GM12878 (cell line): ENCODE data around the gene FAAP100. TPM values are rescaled to one million over a fixed set of nuclear protein-coding genes. Genes with fewer than 3 reads are reported as not detected.

Experiments used
- ATAC-seq: fragments of 200-7000 bp; cut with Tn5 transposase; 3 replicates; pipeline ENCODE4 v1.9.1; 2020; ENCODE audit warnings: mild to moderate bottlenecking, moderate library complexity
- BruUV-seq: library from RNA; stranded (reverse); fragments of 400-500 nt; replicated peaks from 2 replicates; lab custom pipeline; 2021; lab: Mats Ljungman, UMichigan
- CTCF ChIA-PET: fragments of 300-600 bp; sonication (Branson Sonifier 250); formaldehyde crosslinking; extraction: SDS; loops from one replicate; lab custom pipeline; 2021; ENCODE audit warnings: inconsistent platforms; lab: Yijun Ruan, JAX
- POLR2A ChIA-PET: fragments of 350-600 bp; formaldehyde crosslinking; extraction: SDS; loops from one replicate; lab custom pipeline; 2021; ENCODE audit warnings: inconsistent platforms; lab: Charles Lee
- RAD21 ChIA-PET: fragments of 300-600 bp; sonication (Branson Sonifier 250); formaldehyde crosslinking; loops from one replicate; lab custom pipeline; 2023; ENCODE audit warnings: antibody characterized with exemption; ENCODE audit not compliant: unreplicated experiment; lab: Charles Lee
- SMC1A ChIA-PET: fragments of 300-600 bp; sonication (Branson Sonifier 250); formaldehyde crosslinking; loops from one replicate; lab custom pipeline; 2023; ENCODE audit not compliant: unreplicated experiment, uncharacterized antibody; lab: Charles Lee
- DNase-seq: peaks from one replicate; pipeline ENCODE4 v3.0.0-alpha.2; 2011; ENCODE audit warnings: low read depth, low spot score
- FAIRE-seq: peaks from 3 replicates; lab custom pipeline; 2011; peaks lifted over from hg19 to GRCh38; lab: Jason Lieb, UNC
- H2AFZ ChIP-seq: 2 replicates; pipeline ENCODE4 v1.6.0; 2011; ENCODE audit warnings: low read depth, low read length, control low read depth; ENCODE audit not compliant: control insufficient read depth
- H3K27ac ChIP-seq: 2 replicates; pipeline ENCODE4 v1.5.1; 2011; ENCODE audit warnings: control low read depth; ENCODE audit not compliant: control insufficient read depth, insufficient read depth
- H3K27me3 ChIP-seq, 2 experiments: replicated peaks in 1 of 2; 2 replicates each; pipeline versions ENCODE4 v1.6.0 to v1.6.1; 2011; ENCODE audit warnings: low read length in 1 of 2; ENCODE audit not compliant: control insufficient read depth in 2 of 2, insufficient read depth in 2 of 2
- H3K36me3 ChIP-seq, 2 experiments: 2 replicates each; pipeline ENCODE4 v1.5.1; 2011; ENCODE audit warnings: low read length in 1 of 2; ENCODE audit not compliant: control insufficient read depth in 2 of 2, insufficient read depth in 2 of 2
- H3K4me1 ChIP-seq: 2 replicates; pipeline ENCODE4 v1.6.1; 2011; ENCODE audit warnings: mild to moderate bottlenecking, low read length, moderate library complexity, mixed read lengths; ENCODE audit not compliant: control insufficient read depth, insufficient read depth
- H3K4me2 ChIP-seq: 2 replicates; pipeline ENCODE4 v1.6.0; 2011; ENCODE audit warnings: control low read depth; ENCODE audit not compliant: control insufficient read depth, insufficient read depth
- H3K4me3 ChIP-seq: fragments of 200-600 bp; sonication (generic); 2 replicates; pipeline ENCODE4 v1.5.1; 2016
- H3K79me2 ChIP-seq: 2 replicates; pipeline ENCODE4 v1.6.0; 2011; ENCODE audit warnings: low read length; ENCODE audit not compliant: control insufficient read depth, insufficient read depth
- H3K9ac ChIP-seq: 2 replicates; pipeline ENCODE4 v1.8.0; 2011; ENCODE audit warnings: low read length, control low read depth, mixed read lengths; ENCODE audit not compliant: control insufficient read depth, insufficient read depth
- H3K9me3 ChIP-seq: replicated peaks from 3 replicates; pipeline ENCODE4 v1.5.1; 2011; ENCODE audit warnings: mild to moderate bottlenecking, low read length; ENCODE audit not compliant: control insufficient read depth, insufficient read depth
- H4K20me1 ChIP-seq: 2 replicates; pipeline ENCODE4 v1.6.0; 2011; ENCODE audit not compliant: control insufficient read depth, insufficient read depth
- ASH2L ChIP-seq: fragments of 300-600, 200-600 bp; sonication (generic); IDR thresholded peaks from 2 replicates; pipeline ENCODE4 v1.6.1; 2017; ENCODE audit warnings: low read depth, mild to moderate bottlenecking, borderline replicate concordance
- BCL3 ChIP-seq: IDR thresholded peaks from 2 replicates; pipeline ENCODE4 v1.6.1; 2011; ENCODE audit warnings: borderline replicate concordance, low read depth, mild to moderate bottlenecking, moderate library complexity, low read length; ENCODE audit not compliant: insufficient read depth, poor library complexity, severe bottlenecking
- BRCA1 ChIP-seq: IDR thresholded peaks from 2 replicates; pipeline ENCODE4 v1.6.1; 2011; ENCODE audit warnings: low read depth, low read length, improper control_type of control experiment
- CBX3 ChIP-seq: fragments of 200-600 bp; sonication (generic); IDR thresholded peaks from 2 replicates; pipeline ENCODE4 v1.6.1; 2016; ENCODE audit warnings: low read depth, borderline replicate concordance
- HDGF ChIP-seq: fragments of 450-650 bp; IDR thresholded peaks from 2 replicates; pipeline ENCODE4 v1.6.1; 2016; ENCODE audit warnings: antibody characterized with exemption
- POLR2A ChIP-seq: IDR thresholded peaks from 2 replicates; pipeline ENCODE4 v1.6.1; 2011; ENCODE audit warnings: low read depth, mild to moderate bottlenecking, low read length
- PRDM15 ChIP-seq: fragments of 450-650 bp; formaldehyde crosslinking; IDR thresholded peaks from 2 replicates; pipeline ENCODE4 v1.4.0; 2020; ENCODE audit warnings: mild to moderate bottlenecking, moderate library complexity
- SMC3 ChIP-seq: IDR thresholded peaks from 2 replicates; pipeline ENCODE4 v1.6.1; 2011; ENCODE audit warnings: low read length, improper control_type of control experiment, borderline replicate concordance
- ZNF24 ChIP-seq: fragments of 450-650 bp; IDR thresholded peaks from 2 replicates; pipeline ENCODE4 v1.6.1; 2017; ENCODE audit warnings: antibody characterized with exemption, mild to moderate bottlenecking
- WGBS: methylation state at CpG from one replicate; pipeline ENCODE4 v1.1.6; 2016; ENCODE audit warnings: low lambda C conversion rate; ENCODE audit not compliant: insufficient replicate concordance, insufficient coverage; ENCODE audit errors: missing lambda C conversion rate; 5-methylcytosine and 5-hydroxymethylcytosine counted together
- in situ Hi-C: fragments of 300-500 bp; cut with MboI; formaldehyde crosslinking; loops from 9 replicates; pipeline ENCODE4 v1.14.3; 2018; ENCODE audit warnings: mixed read lengths
- intact Hi-C: fragments of 100-400 bp; cut with micrococcal nuclease; formaldehyde crosslinking; loops from one replicate; pipeline ENCODE4 v1.14.2; 2022; ENCODE audit not compliant: unreplicated experiment
- polyA plus RNA-seq, 11 experiments: library from polyadenylated mRNA; depleted of rRNA in 4 of 11; unstranded in 6 of 11; stranded (reverse) in 5 of 11; fragments of >200 nt; fragmentation: Nextera tagmentation in 4 of 11; fragmentation: Illumina TruSeq in 1 of 11; extraction: Ambion mirVana in 4 of 11; extraction: Trizol in 1 of 11; gene quantifications; 1 replicate in 1 of 11; 2 replicates in 10 of 11; pipeline versions ENCODE4 v1.2.1 to v1.2.3, GENCODE V29; 2011 to 2016; ENCODE audit warnings: inconsistent platforms in 2 of 11, missing spikeins in 2 of 11, low read depth in 1 of 11
- total RNA-seq, 4 experiments: library from RNA; depleted of rRNA in 3 of 4; stranded (reverse); fragments of >200 nt in 3 of 4; fragmentation: Illumina TruSeq in 1 of 4; extraction: Trizol in 1 of 4; gene quantifications; 2 replicates each; pipeline versions ENCODE4 v1.2.1 to v1.2.3, GENCODE V29; 2013 to 2021
- TF ChIP-seq, protein P1 (sequence below): fragments of 450-650 bp; IDR thresholded peaks from 2 replicates; pipeline ENCODE4 v1.6.1; 2018; ENCODE audit warnings: mild to moderate bottlenecking, low read depth, moderate library complexity; ENCODE audit not compliant: partially characterized antibody
- TF ChIP-seq, protein P2 (sequence below): fragments of 450-650 bp; IDR thresholded peaks from 2 replicates; pipeline ENCODE4 v1.6.1; 2016; ENCODE audit warnings: mild to moderate bottlenecking

Gene FAAP100
- total and polyA plus RNA-seq, 10 of the 15 experiments (the other 5 are each of a cell fraction or from before 2014, with no cell fraction given), result 0.11 to 46.2 (median 17.1) TPM

GRCh38 chr17:81536299-81537290 is 15.6 kb downstream of the FAAP100 start:
- CTCF ChIA-PET, result interaction anchor here (1.3 to 2.2 kb wide), 2 partner anchors 52 kb away, joined by 3 to 5 read pairs; no protein-coding TSS in a partner anchor
- in situ Hi-C loops, result no loop called here
- no peak for TF ChIP-seq ASH2L
- peak; percentile 62 for TF ChIP-seq POLR2A
- no peak for TF ChIP-seq CBX3
- TF ChIP-seq BCL3, result peak; percentile 27
- TF ChIP-seq ZNF24, result no peak
- TF ChIP-seq, protein P1, sequence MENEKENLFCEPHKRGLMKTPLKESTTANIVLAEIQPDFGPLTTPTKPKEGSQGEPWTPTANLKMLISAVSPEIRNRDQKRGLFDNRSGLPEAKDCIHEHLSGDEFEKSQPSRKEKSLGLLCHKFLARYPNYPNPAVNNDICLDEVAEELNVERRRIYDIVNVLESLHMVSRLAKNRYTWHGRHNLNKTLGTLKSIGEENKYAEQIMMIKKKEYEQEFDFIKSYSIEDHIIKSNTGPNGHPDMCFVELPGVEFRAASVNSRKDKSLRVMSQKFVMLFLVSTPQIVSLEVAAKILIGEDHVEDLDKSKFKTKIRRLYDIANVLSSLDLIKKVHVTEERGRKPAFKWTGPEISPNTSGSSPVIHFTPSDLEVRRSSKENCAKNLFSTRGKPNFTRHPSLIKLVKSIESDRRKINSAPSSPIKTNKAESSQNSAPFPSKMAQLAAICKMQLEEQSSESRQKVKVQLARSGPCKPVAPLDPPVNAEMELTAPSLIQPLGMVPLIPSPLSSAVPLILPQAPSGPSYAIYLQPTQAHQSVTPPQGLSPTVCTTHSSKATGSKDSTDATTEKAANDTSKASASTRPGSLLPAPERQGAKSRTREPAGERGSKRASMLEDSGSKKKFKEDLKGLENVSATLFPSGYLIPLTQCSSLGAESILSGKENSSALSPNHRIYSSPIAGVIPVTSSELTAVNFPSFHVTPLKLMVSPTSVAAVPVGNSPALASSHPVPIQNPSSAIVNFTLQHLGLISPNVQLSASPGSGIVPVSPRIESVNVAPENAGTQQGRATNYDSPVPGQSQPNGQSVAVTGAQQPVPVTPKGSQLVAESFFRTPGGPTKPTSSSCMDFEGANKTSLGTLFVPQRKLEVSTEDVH, result no peak
- TF ChIP-seq PRDM15 (CRISPR knock-in tag), result no peak
- no peak for TF ChIP-seq SMC3
- TF ChIP-seq HDGF, result no peak
- no peak for TF ChIP-seq BRCA1
- TF ChIP-seq, protein P2, sequence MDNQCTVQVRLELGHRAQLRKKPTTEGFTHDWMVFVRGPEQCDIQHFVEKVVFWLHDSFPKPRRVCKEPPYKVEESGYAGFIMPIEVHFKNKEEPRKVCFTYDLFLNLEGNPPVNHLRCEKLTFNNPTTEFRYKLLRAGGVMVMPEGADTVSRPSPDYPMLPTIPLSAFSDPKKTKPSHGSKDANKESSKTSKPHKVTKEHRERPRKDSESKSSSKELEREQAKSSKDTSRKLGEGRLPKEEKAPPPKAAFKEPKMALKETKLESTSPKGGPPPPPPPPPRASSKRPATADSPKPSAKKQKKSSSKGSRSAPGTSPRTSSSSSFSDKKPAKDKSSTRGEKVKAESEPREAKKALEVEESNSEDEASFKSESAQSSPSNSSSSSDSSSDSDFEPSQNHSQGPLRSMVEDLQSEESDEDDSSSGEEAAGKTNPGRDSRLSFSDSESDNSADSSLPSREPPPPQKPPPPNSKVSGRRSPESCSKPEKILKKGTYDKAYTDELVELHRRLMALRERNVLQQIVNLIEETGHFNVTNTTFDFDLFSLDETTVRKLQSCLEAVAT, result no peak

More at GRCh38 chr17:81536299-81537290, 15.6 kb downstream of the FAAP100 start:
- intact Hi-C loops, result no loop called here
- Histone ChIP-seq H3K9ac (no peak overlapping the region), H3K27ac (no peak overlapping the region), H2AFZ (no peak overlapping the region), H4K20me1 (no peaks in the 10 kb centered on the region), H3K4me3 (no peak overlapping the region), H3K4me1 (no peaks in the 10 kb centered on the region), H3K9me3 (no peaks in the 10 kb centered on the region), H3K27me3 (no peaks in the 10 kb centered on the region; a peak in 2 of 4 replicates), H3K4me2 (no peak overlapping the region), H3K79me2 (no peaks in the 10 kb centered on the region), H3K36me3 (peaks cover 0 to 3% of the 10 kb centered on the region in 2 experiments; a peak in 2 of 4 replicates)
- DNase-seq (no peak), FAIRE-seq (no peak), ATAC-seq (no peak)
- ChIA-PET POLR2A (no interaction called here), RAD21 (interaction anchor here (1.0 kb wide), 1 partner anchor 245 kb away, joined by 3 read pairs; no protein-coding TSS in a partner anchor), SMC1A (no interaction called here)
- WGBS, result 33% methylated on average over 85 of the region's 89 CpGs
- no TSS peak for BruUV-seq
